Measurements from ENCODE around the gene COQ10A. TPM values are rescaled to one million over a fixed set of nuclear protein-coding genes. Genes with fewer than 3 reads are reported as not detected.

Gene COQ10A
- 12.0 TPM for total RNA-seq
- long read RNA-seq, partial matches to known transcripts, result 2 of 12 reads
- long read RNA-seq, other reads (novel, unspliced or antisense), result 3 of 12 reads

- TF ChIP-seq CTCF (IDR thresholded peaks at IDR 0.05), result peak; percentile 71
Measured at GRCh38 chr12:56266693-56267442, at the start of gene COQ10A. COQ10A (plus strand) TSS chr12:56266942; CDS start chr12:56267119, 177 bp downstream.

GRCh38 chr12:56219840-56220239 lies 46.9 kb upstream of the COQ10A start:
- DNase-seq (no peak), ATAC-seq (no peak)
- Histone ChIP-seq H3K4me1 (peaks cover 36% of the 10 kb centered on the region), H3K27me3 (no peaks in the 10 kb centered on the region), H3K4me3 (no peak overlapping the region), H3K27ac (peak overlapping the region; percentile 96), H3K36me3 (peaks cover 28% of the 10 kb centered on the region), H3K9me3 (no peaks in the 10 kb centered on the region)
- intact Hi-C loops (cut with DNase I), result no loop called here
- no peak for TF ChIP-seq CTCF (IDR thresholded peaks at IDR 0.05)

More at GRCh38 chr12:56266693-56267442, at the start of gene COQ10A:
- H3K36me3 ChIP-seq, result peaks cover 20% of the 10 kb centered on the region
- peaks cover 15% of the 10 kb centered on the region for H3K4me1 ChIP-seq
- no peaks in the 10 kb centered on the region for H3K9me3 ChIP-seq
- peak within 1 kb of the TSS; percentile 78 for H3K4me3 ChIP-seq
- DNase-seq (peak; percentile 95), ATAC-seq (peak; percentile 97)
- H3K27ac ChIP-seq, result peak within 1 kb of the TSS; percentile 93
- H3K27me3 ChIP-seq, result no peaks in the 10 kb centered on the region
- intact Hi-C loops (cut with DNase I), result no loop called here

GRCh38 chr12:56220611-56221231 lies 46.0 kb upstream of the COQ10A start:
- H3K4me1 ChIP-seq, result peaks cover 39% of the 10 kb centered on the region
- peak overlapping the region; percentile 96 for H3K27ac ChIP-seq
- H3K27me3 ChIP-seq, result no peaks in the 10 kb centered on the region
- no peaks in the 10 kb centered on the region for H3K9me3 ChIP-seq
- intact Hi-C loops (cut with DNase I), result no loop called here
- DNase-seq (peak; percentile 71), ATAC-seq (peak; percentile 11)
- peaks cover 19% of the 10 kb centered on the region for H3K36me3 ChIP-seq
- TF ChIP-seq CTCF (IDR thresholded peaks at IDR 0.05), result no peak
- H3K4me3 ChIP-seq, result peak overlapping the region; percentile 75

GRCh38 chr12:56221232-56221756 lies 45.4 kb upstream of the COQ10A start:
- Histone ChIP-seq H3K36me3 (peaks cover 14% of the 10 kb centered on the region), H3K4me3 (peak overlapping the region; percentile 75), H3K27me3 (no peaks in the 10 kb centered on the region), H3K9me3 (no peaks in the 10 kb centered on the region), H3K4me1 (peaks cover 39% of the 10 kb centered on the region), H3K27ac (peak overlapping the region; percentile 96)
- TF ChIP-seq CTCF (IDR thresholded peaks at IDR 0.05), result no peak
- intact Hi-C loops (cut with DNase I), result no loop called here
- DNase-seq (peak; percentile 79), ATAC-seq (peak; percentile 34)

GRCh38 chr12:56221757-56222530 lies 44.8 kb upstream of the COQ10A start, which contains the start of gene RNF41:
RNF41 (minus strand) TSS chr12:56221922; CDS start chr12:56214047, 7,875 bp downstream.
- peaks cover 39% of the 10 kb centered on the region for H3K4me1 ChIP-seq
- ATAC-seq (peak; percentile 91), DNase-seq (peak; percentile 98)
- no peak for TF ChIP-seq CTCF (IDR thresholded peaks at IDR 0.05)
- intact Hi-C loops (cut with DNase I), result no loop called here
- no peaks in the 10 kb centered on the region for H3K9me3 ChIP-seq
- H3K27me3 ChIP-seq, result no peaks in the 10 kb centered on the region
- H3K4me3 ChIP-seq, result peak within 1 kb of the TSS; percentile 75
- H3K36me3 ChIP-seq, result peaks cover 8% of the 10 kb centered on the region
- H3K27ac ChIP-seq, result peak within 1 kb of the TSS; percentile 96

Data from upper lobe of right lung (tissue), 1 donor.